SK-N-SH treated with all-trans-retinoic acid at 6 μM for 48 hours (cell line): ENCODE results near the gene KIAA1671.

Experiments
- ATAC-seq: fragments of 200-7000 bp; cut with Tn5 transposase; 3 replicates; pipeline ENCODE4 v1.9.1; 2020; ENCODE audit warnings: mild to moderate bottlenecking, moderate library complexity
- ARNTL ChIP-seq: fragments of 450-650 bp; formaldehyde crosslinking; IDR thresholded peaks from 2 replicates; pipeline ENCODE4 v1.5.0; 2020; ENCODE audit warnings: low read depth, mild to moderate bottlenecking, moderate library complexity, borderline replicate concordance
- BACH2 ChIP-seq: fragments of 250-450 bp; sonication (Bioruptor Pico); IDR thresholded peaks from 2 replicates; pipeline ENCODE4 v1.9.0; 2021; ENCODE audit warnings: mild to moderate bottlenecking, borderline replicate concordance
- CREB5 ChIP-seq: fragments of 250-450 bp; sonication (Bioruptor Pico); IDR thresholded peaks from 2 replicates; pipeline ENCODE4 v1.5.1; 2020; ENCODE audit warnings: low read depth, mild to moderate bottlenecking, moderate library complexity
- CSDC2 ChIP-seq: fragments of 250-450 bp; sonication (Bioruptor Pico); IDR thresholded peaks from 2 replicates; pipeline ENCODE4 v1.5.0; 2020; ENCODE audit warnings: mild to moderate bottlenecking, moderate library complexity
- ESRRG ChIP-seq: fragments of 250-450 bp; sonication (Bioruptor Pico); IDR thresholded peaks from 2 replicates; pipeline ENCODE4 v1.6.1; 2021; ENCODE audit warnings: mild to moderate bottlenecking
- GLIS3 ChIP-seq: fragments of 250-450 bp; sonication (Bioruptor Pico); IDR thresholded peaks from 2 replicates; pipeline ENCODE4 v1.5.0; 2020; ENCODE audit warnings: mild to moderate bottlenecking, moderate library complexity
- ISL1 ChIP-seq: fragments of 250-450 bp; sonication (Bioruptor Pico); IDR thresholded peaks from 2 replicates; pipeline ENCODE4 v2.1.2; 2022; ENCODE audit warnings: mild to moderate bottlenecking, moderate library complexity
- OSR1 ChIP-seq: fragments of 250-450 bp; sonication (Bioruptor Pico); IDR thresholded peaks from 2 replicates; pipeline ENCODE4 v1.8.0; 2022; ENCODE audit warnings: moderate library complexity, mild to moderate bottlenecking, inconsistent platforms
- PATZ1 ChIP-seq: fragments of 250-450 bp; sonication (Bioruptor Pico); IDR thresholded peaks from 2 replicates; pipeline ENCODE4 v1.8.0; 2020; ENCODE audit warnings: mild to moderate bottlenecking, moderate library complexity, borderline replicate concordance
- PPARA ChIP-seq: fragments of 250-450 bp; sonication (Bioruptor Pico); IDR thresholded peaks from 2 replicates; pipeline ENCODE4 v1.5.0; 2020; ENCODE audit warnings: mild to moderate bottlenecking, borderline replicate concordance
- RARB ChIP-seq: fragments of 250-450 bp; sonication (Bioruptor Pico); IDR thresholded peaks from 2 replicates; pipeline ENCODE4 v1.8.0; 2021; ENCODE audit warnings: mild to moderate bottlenecking, moderate library complexity
- SNAI2 ChIP-seq: fragments of 250-450 bp; sonication (Bioruptor Pico); IDR thresholded peaks from 2 replicates; pipeline ENCODE4 v1.5.0; 2020; ENCODE audit warnings: mild to moderate bottlenecking, moderate library complexity
- TCF4 ChIP-seq: fragments of 250-450 bp; sonication (Bioruptor Pico); IDR thresholded peaks from 2 replicates; pipeline ENCODE4 v1.8.0; 2021; ENCODE audit warnings: mild to moderate bottlenecking, moderate library complexity, borderline replicate concordance
- TOX ChIP-seq: fragments of 250-450 bp; sonication (Bioruptor Pico); IDR thresholded peaks from 2 replicates; pipeline ENCODE4 v1.8.0; 2021; ENCODE audit warnings: mild to moderate bottlenecking, moderate library complexity, borderline replicate concordance
- ZFP30 ChIP-seq: fragments of 450-650 bp; formaldehyde crosslinking; IDR thresholded peaks from 2 replicates; pipeline ENCODE4 v1.5.0; 2022; ENCODE audit warnings: mild to moderate bottlenecking, moderate library complexity
- ZNF565 ChIP-seq: fragments of 450-650 bp; formaldehyde crosslinking; conservative IDR thresholded peaks from 2 replicates; pipeline ENCODE4 v1.5.0; 2020; ENCODE audit warnings: low read depth, mild to moderate bottlenecking, moderate library complexity
- ZNF8 ChIP-seq: fragments of 450-650 bp; formaldehyde crosslinking; IDR thresholded peaks from 2 replicates; pipeline ENCODE4 v1.5.0; 2020; ENCODE audit warnings: mild to moderate bottlenecking, moderate library complexity
- TF ChIP-seq, protein P1 (sequence below): fragments of 250-450 bp; sonication (Bioruptor Pico); IDR thresholded peaks from 2 replicates; pipeline ENCODE4 v1.8.0; 2021; ENCODE audit warnings: low read depth, mild to moderate bottlenecking, moderate library complexity, borderline replicate concordance
- TF ChIP-seq, protein P2 (sequence below): fragments of 250-450 bp; sonication (Bioruptor Pico); IDR thresholded peaks from 2 replicates; pipeline ENCODE4 v1.5.0; 2020; ENCODE audit warnings: mild to moderate bottlenecking, moderate library complexity

Gene KIAA1671

GRCh38 chr22:25070956-25071355 is 118.4 kb downstream of the KIAA1671 start:
- no peak for TF ChIP-seq PATZ1 (CRISPR knock-in tag)
- TF ChIP-seq SNAI2 (CRISPR knock-in tag) = no peak
- TF ChIP-seq TOX (CRISPR knock-in tag) = no peak
- TF ChIP-seq, protein P1, sequence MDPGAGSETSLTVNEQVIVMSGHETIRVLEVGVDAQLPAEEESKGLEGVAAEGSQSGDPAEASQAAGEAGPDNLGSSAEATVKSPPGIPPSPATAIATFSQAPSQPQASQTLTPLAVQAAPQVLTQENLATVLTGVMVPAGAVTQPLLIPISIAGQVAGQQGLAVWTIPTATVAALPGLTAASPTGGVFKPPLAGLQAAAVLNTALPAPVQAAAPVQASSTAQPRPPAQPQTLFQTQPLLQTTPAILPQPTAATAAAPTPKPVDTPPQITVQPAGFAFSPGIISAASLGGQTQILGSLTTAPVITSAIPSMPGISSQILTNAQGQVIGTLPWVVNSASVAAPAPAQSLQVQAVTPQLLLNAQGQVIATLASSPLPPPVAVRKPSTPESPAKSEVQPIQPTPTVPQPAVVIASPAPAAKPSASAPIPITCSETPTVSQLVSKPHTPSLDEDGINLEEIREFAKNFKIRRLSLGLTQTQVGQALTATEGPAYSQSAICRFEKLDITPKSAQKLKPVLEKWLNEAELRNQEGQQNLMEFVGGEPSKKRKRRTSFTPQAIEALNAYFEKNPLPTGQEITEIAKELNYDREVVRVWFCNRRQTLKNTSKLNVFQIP (CRISPR knock-in tag) = no peak
- no peak for TF ChIP-seq ZNF565 (CRISPR knock-in tag)
- TF ChIP-seq TCF4 (CRISPR knock-in tag) = no peak
- no peak for TF ChIP-seq CSDC2 (CRISPR knock-in tag)
- TF ChIP-seq ZFP30 (CRISPR knock-in tag) = no peak
- no peak for TF ChIP-seq OSR1 (CRISPR knock-in tag)
- no peak for TF ChIP-seq ISL1 (CRISPR knock-in tag)
- no peak for TF ChIP-seq CREB5
- TF ChIP-seq, protein P2, sequence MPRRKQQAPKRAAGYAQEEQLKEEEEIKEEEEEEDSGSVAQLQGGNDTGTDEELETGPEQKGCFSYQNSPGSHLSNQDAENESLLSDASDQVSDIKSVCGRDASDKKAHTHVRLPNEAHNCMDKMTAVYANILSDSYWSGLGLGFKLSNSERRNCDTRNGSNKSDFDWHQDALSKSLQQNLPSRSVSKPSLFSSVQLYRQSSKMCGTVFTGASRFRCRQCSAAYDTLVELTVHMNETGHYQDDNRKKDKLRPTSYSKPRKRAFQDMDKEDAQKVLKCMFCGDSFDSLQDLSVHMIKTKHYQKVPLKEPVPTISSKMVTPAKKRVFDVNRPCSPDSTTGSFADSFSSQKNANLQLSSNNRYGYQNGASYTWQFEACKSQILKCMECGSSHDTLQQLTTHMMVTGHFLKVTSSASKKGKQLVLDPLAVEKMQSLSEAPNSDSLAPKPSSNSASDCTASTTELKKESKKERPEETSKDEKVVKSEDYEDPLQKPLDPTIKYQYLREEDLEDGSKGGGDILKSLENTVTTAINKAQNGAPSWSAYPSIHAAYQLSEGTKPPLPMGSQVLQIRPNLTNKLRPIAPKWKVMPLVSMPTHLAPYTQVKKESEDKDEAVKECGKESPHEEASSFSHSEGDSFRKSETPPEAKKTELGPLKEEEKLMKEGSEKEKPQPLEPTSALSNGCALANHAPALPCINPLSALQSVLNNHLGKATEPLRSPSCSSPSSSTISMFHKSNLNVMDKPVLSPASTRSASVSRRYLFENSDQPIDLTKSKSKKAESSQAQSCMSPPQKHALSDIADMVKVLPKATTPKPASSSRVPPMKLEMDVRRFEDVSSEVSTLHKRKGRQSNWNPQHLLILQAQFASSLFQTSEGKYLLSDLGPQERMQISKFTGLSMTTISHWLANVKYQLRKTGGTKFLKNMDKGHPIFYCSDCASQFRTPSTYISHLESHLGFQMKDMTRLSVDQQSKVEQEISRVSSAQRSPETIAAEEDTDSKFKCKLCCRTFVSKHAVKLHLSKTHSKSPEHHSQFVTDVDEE (CRISPR knock-in tag) = no peak
- no peak for TF ChIP-seq ARNTL (CRISPR knock-in tag)
- TF ChIP-seq ESRRG (CRISPR knock-in tag) = no peak
- no peak for TF ChIP-seq ZNF8 (CRISPR knock-in tag)
- ATAC-seq = no peak

- no peak for ATAC-seq
- TF ChIP-seq TCF4 (CRISPR knock-in tag) (no peak), TOX (CRISPR knock-in tag) (no peak)
These were observed 119.2 kb downstream of the KIAA1671 start for GRCh38 chr22:25071720-25072119.

GRCh38 chr22:25072406-25072805 is 119.9 kb downstream of the KIAA1671 start:
- TF ChIP-seq BACH2 (no peak), ISL1 (CRISPR knock-in tag) (no peak), PPARA (CRISPR knock-in tag) (no peak), SNAI2 (CRISPR knock-in tag) (no peak)
- TF ChIP-seq, all 23 proteins: peak for 0
- ATAC-seq = no peak

DNA sequence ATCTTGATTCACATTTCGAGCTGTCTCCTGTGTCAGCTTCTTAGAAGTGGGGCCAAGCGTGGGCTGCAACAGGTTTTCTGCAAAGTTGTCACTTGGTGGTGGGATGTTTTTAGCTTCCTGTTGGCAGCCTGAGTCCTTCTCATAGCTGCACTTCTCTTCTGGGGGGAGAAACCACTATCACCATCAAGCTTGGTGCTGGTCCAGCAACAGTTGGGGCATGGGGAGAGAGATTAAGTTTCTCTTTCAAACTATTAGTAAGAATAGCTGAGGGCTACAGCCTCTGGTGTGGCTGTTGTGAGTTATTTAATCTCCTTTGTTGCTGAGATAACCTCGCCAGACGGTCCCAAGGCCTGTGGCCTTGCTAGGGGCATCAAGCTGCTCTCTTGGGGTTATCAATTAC is 123.8 kb downstream of the KIAA1671 start:
- no peak for ATAC-seq
- TF ChIP-seq GLIS3 (CRISPR knock-in tag) (no peak), CSDC2 (CRISPR knock-in tag) (no peak), TCF4 (CRISPR knock-in tag) (no peak), TOX (CRISPR knock-in tag) (no peak)
- TF ChIP-seq, all 23 proteins: peak for 0

- ATAC-seq = no peak
- TF ChIP-seq ZFP30 (CRISPR knock-in tag) (no peak), ISL1 (CRISPR knock-in tag) (no peak), RARB (CRISPR knock-in tag) (no peak)
These were observed 124.5 kb downstream of the KIAA1671 start for GRCh38 chr22:25077056-25077455.
